Panc1 (cell line): ENCODE measurements around the gene TBC1D16. TPM values are rescaled to one million over a fixed set of nuclear protein-coding genes. Genes with fewer than 3 reads are reported as not detected.

Experiments
- ATAC-seq: fragments of 200-7000 bp; cut with Tn5 transposase; 2 replicates; pipeline ENCODE4 v1.9.1; 2020; ENCODE audit warnings: mild to moderate bottlenecking, moderate library complexity
- BruUV-seq: library from RNA; stranded (reverse); fragments of 400-500 nt; replicated peaks from 2 replicates; lab custom pipeline; 2021; lab: Mats Ljungman, UMichigan
- CTCF ChIA-PET: fragments of 300-600 bp; sonication (Branson Sonifier 250); formaldehyde crosslinking; loops from one replicate; lab custom pipeline; 2022; ENCODE audit warnings: antibody characterized with exemption; lab: Charles Lee
- POLR2A ChIA-PET: fragments of 300-600 bp; sonication (Branson Sonifier 250); formaldehyde crosslinking; loops from one replicate; lab custom pipeline; 2022; ENCODE audit warnings: antibody characterized with exemption; lab: Charles Lee
- DNase-seq: peaks from one replicate; pipeline ENCODE4 v3.0.0-alpha.2; 2010; ENCODE audit warnings: low read depth, low spot score
- H3K27ac ChIP-seq: 2 replicates; pipeline ENCODE4 v1.5.1; 2011; ENCODE audit warnings: mild to moderate bottlenecking, low read length, inconsistent platforms
- H3K27me3 ChIP-seq: fragments of 200-500 bp; sonication (Bioruptor generic); 2 replicates; pipeline ENCODE4 v1.6.0; 2014; ENCODE audit warnings: low read length, inconsistent platforms; ENCODE audit not compliant: control insufficient read depth, insufficient read depth
- H3K36me3 ChIP-seq: fragments of 200-500 bp; sonication (Bioruptor generic); 2 replicates; pipeline ENCODE4 v1.5.1; 2014; ENCODE audit warnings: inconsistent platforms, mild to moderate bottlenecking, low read length, moderate library complexity; ENCODE audit not compliant: control insufficient read depth, insufficient read depth
- H3K4me1 ChIP-seq: 2 replicates; pipeline ENCODE4 v1.5.1; 2011; ENCODE audit warnings: inconsistent platforms, mild to moderate bottlenecking, low read length, moderate library complexity; ENCODE audit not compliant: control insufficient read depth, insufficient read depth
- H3K4me3 ChIP-seq, 2 experiments: 2 replicates each; pipeline ENCODE4 v1.5.1; 2011 to 2012; ENCODE audit warnings: low read depth in 2 of 2, low read length in 2 of 2, mild to moderate bottlenecking in 2 of 2, inconsistent platforms in 1 of 2, moderate library complexity in 1 of 2
- H3K9me3 ChIP-seq: fragments of 200-500 bp; sonication (Bioruptor generic); 2 replicates; pipeline ENCODE4 v1.5.1; 2014; ENCODE audit warnings: low read depth, mild to moderate bottlenecking, inconsistent platforms, low read length, moderate library complexity; ENCODE audit not compliant: control insufficient read depth, insufficient read depth
- CTCF ChIP-seq: fragments of 450-650 bp; IDR thresholded peaks from 2 replicates; pipeline ENCODE4 v1.5.1; 2017; ENCODE audit warnings: mild to moderate bottlenecking
- POLR2AphosphoS5 ChIP-seq: IDR thresholded peaks from 2 replicates; pipeline ENCODE4 v1.6.1; 2012; ENCODE audit warnings: mild to moderate bottlenecking, low read depth, low read length, moderate library complexity
- REST ChIP-seq, 2 experiments: IDR thresholded peaks; 2 replicates each; pipeline ENCODE4 v1.6.1; 2011 to 2012; ENCODE audit warnings: low read depth in 2 of 2, control low read depth in 1 of 2, low read length in 1 of 2, mild to moderate bottlenecking in 1 of 2, moderate library complexity in 1 of 2; ENCODE audit not compliant: insufficient read depth in 1 of 2
- SIN3A ChIP-seq: IDR thresholded peaks from 2 replicates; pipeline ENCODE4 v1.6.1; 2012; ENCODE audit warnings: low read depth, mild to moderate bottlenecking, low read length, moderate library complexity, borderline replicate concordance; ENCODE audit not compliant: insufficient read depth
- TCF7L2 ChIP-seq: IDR thresholded peaks from 2 replicates; pipeline ENCODE4 v1.6.1; 2011; ENCODE audit warnings: mild to moderate bottlenecking, low read depth, low read length, inconsistent platforms
- in situ Hi-C: cut with HindIII; loops from 2 replicates; pipeline ENCODE4 v1.10.0; 2016; ENCODE audit warnings: low sequenced_read_pairs, low pct_unique_long_range_greater_than_20kb
- intact Hi-C: fragments of 100-400 bp; cut with micrococcal nuclease; formaldehyde crosslinking; loops from one replicate; pipeline ENCODE4 v1.10.0; 2022; ENCODE audit not compliant: unreplicated experiment
- total RNA-seq: library from RNA; stranded (reverse); gene quantifications from one replicate; pipeline ENCODE4 v1.2.1, GENCODE V29; 2021; ENCODE audit not compliant: unreplicated experiment

The TBC1D16 gene
- total RNA-seq, 1 experiment from 2014 or later: 41.6 TPM

GRCh38 chr17:79942011-79942405, 93.7 kb downstream of the TBC1D16 start:
- no TSS peak for BruUV-seq
- no peak for ATAC-seq
- TF ChIP-seq SIN3A (no peak), CTCF (no peak), REST (IDR thresholded peaks at IDR 0.05; ENCODE audit: insufficient read depth in 1 of 2, low read depth in 2 of 2, low read length in 1 of 2) (no peak), TCF7L2 (no peak), POLR2AphosphoS5 (no peak)
- in situ Hi-C loops (no loop called here), intact Hi-C loops (no loop called here)
- Histone ChIP-seq H3K4me1 (peaks cover 2% of the 10 kb centered on the region; the same call in 1 of the 2 replicates), H3K4me3 (no peak overlapping the region), H3K9me3 (no peaks in the 10 kb centered on the region), H3K36me3 (no peaks in the 10 kb centered on the region), H3K27me3 (no peaks in the 10 kb centered on the region), H3K27ac (no peak overlapping the region)
- POLR2A ChIA-PET: no interaction called here
- DNase-seq: no peak
- CTCF ChIA-PET: no interaction called here

- DNase-seq (no peak), ATAC-seq (no peak)
- no peaks in the 10 kb centered on the region for H3K36me3 ChIP-seq
- H3K4me1 ChIP-seq: peaks cover 6% of the 10 kb centered on the region; the same call in 1 of the 2 replicates
- H3K27me3 ChIP-seq: no peaks in the 10 kb centered on the region
- H3K27ac ChIP-seq: no peak overlapping the region
- in situ Hi-C loops: no loop called here
- H3K9me3 ChIP-seq: no peaks in the 10 kb centered on the region
- H3K4me3 ChIP-seq: no peak overlapping the region
- ChIA-PET CTCF (no interaction called here), POLR2A (no interaction called here)
- no TSS peak for BruUV-seq
- no peak for TF ChIP-seq REST (IDR thresholded peaks at IDR 0.05; ENCODE audit: insufficient read depth in 1 of 2, low read depth in 2 of 2, low read length in 1 of 2)
- intact Hi-C loops: no loop called here
These were observed 94.3 kb downstream of the TBC1D16 start for GRCh38 chr17:79941088-79942010.
